ENCODE results near the gene STXBP6.

GRCh38 chr14:25049093-25049567, 817 bp downstream of the STXBP6 start:
- TF ChIP-seq CTCF (IDR thresholded peaks at IDR 0.05) (no peak), POLR2A (IDR thresholded peaks at IDR 0.05) (no peak)
